Nephron (organoid): Measurements from ENCODE around the gene LHB.
A peak's percentile ranks its signal among the peaks of the same experiment; 100 is the strongest.

Source experiments
- H3K27ac Mint-ChIP-seq, 3 experiments: 2 replicates each; pipeline ENCODE4 v1.8.0; 2020; ENCODE audit warnings: mixed read lengths in 3 of 3, mild to moderate bottlenecking in 2 of 3, moderate library complexity in 1 of 3
- H3K27me3 Mint-ChIP-seq: 2 replicates; pipeline ENCODE4 v1.8.0; 2021; ENCODE audit warnings: low read depth, mild to moderate bottlenecking, moderate library complexity, mixed read lengths
- H3K36me3 Mint-ChIP-seq: 2 replicates; pipeline ENCODE4 v1.8.0; 2020; ENCODE audit warnings: low read depth, mixed read lengths
- H3K4me1 Mint-ChIP-seq: 2 replicates; pipeline ENCODE4 v1.8.0; 2020; ENCODE audit warnings: mixed read lengths
- H3K4me3 Mint-ChIP-seq, 3 experiments: 2 replicates each; pipeline ENCODE4 v1.8.0; 2020; ENCODE audit warnings: mild to moderate bottlenecking in 3 of 3, mixed read lengths in 3 of 3, moderate library complexity in 2 of 3
- H3K9me3 Mint-ChIP-seq: 2 replicates; pipeline ENCODE4 v1.8.0; 2020; ENCODE audit warnings: mixed read lengths
- TF ChIP-seq, protein P1 (sequence below), 3 experiments: fragments of 200-600 bp; sonication (generic); IDR thresholded peaks; one replicate each; pipeline ENCODE4 v1.5.0; 2021; ENCODE audit warnings: antibody characterized with exemption in 3 of 3; ENCODE audit not compliant: unreplicated experiment in 3 of 3

LHB gene

DNA sequence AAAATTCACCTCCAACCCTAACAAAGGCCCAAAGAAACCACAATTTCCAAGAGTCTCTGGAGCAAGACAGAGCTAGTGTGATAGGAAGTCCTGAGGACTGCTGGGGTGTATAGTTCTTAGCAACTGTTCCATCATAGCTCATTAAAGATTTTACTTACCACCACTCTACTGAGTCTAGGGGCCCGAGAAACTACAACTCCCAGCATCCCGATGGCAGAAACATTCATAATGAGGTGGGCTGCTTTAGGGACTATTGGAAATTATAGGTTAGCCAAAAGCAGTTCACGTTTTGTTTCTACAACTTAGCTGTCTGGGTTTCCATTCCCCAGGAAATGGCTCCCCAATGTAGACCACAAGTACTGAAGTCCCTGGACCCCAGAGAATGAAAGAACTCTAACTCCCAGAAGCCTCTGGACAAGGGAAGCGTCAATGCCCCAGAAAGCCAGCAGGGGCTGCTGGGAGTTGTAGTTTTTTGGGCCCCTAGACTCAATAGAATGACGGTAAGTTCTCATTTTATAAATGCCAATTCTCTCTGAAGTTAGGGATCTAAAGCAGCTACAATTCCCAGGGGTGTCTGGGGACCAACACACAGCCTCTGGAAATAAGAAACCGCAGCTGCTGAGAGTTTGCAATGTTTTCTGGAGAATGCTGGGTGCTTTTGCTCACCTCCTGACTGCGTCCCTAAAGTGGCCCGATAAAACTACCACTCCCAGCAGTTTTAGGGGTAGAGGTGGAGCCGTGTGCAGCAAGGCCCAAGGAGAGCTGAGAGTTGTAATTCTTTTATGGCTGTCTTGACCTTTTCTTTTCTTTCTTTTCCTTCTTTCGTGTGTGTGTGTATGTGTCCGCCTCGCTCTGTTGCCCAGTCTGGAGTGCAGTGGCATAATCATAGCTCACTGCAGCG is 40.7 kb downstream of the LHB start:
- H3K9me3 Mint-ChIP-seq: no peaks in the 10 kb centered on the region
- H3K27me3 Mint-ChIP-seq: no peaks in the 10 kb centered on the region
- no peak overlapping the region for H3K4me3 Mint-ChIP-seq
- no peak overlapping the region for H3K27ac Mint-ChIP-seq
- TF ChIP-seq, protein P1, sequence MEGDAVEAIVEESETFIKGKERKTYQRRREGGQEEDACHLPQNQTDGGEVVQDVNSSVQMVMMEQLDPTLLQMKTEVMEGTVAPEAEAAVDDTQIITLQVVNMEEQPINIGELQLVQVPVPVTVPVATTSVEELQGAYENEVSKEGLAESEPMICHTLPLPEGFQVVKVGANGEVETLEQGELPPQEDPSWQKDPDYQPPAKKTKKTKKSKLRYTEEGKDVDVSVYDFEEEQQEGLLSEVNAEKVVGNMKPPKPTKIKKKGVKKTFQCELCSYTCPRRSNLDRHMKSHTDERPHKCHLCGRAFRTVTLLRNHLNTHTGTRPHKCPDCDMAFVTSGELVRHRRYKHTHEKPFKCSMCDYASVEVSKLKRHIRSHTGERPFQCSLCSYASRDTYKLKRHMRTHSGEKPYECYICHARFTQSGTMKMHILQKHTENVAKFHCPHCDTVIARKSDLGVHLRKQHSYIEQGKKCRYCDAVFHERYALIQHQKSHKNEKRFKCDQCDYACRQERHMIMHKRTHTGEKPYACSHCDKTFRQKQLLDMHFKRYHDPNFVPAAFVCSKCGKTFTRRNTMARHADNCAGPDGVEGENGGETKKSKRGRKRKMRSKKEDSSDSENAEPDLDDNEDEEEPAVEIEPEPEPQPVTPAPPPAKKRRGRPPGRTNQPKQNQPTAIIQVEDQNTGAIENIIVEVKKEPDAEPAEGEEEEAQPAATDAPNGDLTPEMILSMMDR (IDR thresholded peaks at IDR 0.05; ENCODE audit: unreplicated experiment in 3 of 3): peak in 2 of 3 experiments; percentile 10 to 16
- peaks cover 9% of the 10 kb centered on the region for H3K4me1 Mint-ChIP-seq
- peaks cover 24% of the 10 kb centered on the region for H3K36me3 Mint-ChIP-seq

DNA sequence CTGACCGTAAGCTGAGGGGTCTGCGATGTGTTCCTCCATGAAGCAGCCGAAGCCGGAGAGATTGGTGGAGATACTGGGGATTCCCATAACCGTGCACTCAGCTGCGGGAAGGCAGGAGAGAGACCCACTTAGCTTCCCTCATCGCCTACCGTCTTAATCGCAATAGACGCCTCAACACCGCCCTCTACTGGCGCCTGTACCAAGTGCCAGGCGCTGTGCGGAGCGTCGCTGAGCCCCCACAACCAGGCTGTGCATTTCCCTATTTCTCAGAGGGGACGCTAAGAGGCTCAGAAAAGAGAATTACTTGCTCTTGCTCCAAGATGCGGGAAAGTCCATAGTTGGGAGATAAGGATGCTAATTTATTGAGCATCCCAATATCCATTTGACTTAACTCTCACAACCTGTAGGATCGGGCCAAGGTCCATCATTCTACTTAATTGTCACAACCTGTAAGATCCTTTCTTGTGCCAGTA is 45.9 kb downstream of the LHB start:
- TF ChIP-seq, protein P1 (IDR thresholded peaks at IDR 0.05; ENCODE audit: unreplicated experiment in 3 of 3): peak; percentile 83 to 90 (median 90)
- Mint-ChIP-seq H3K9me3 (no peaks in the 10 kb centered on the region), H3K4me3 (peak overlapping the region in 2 of 3 experiments; percentile 10 to 22), H3K4me1 (peaks cover 13% of the 10 kb centered on the region), H3K36me3 (peaks cover 41% of the 10 kb centered on the region), H3K27me3 (no peaks in the 10 kb centered on the region), H3K27ac (no peak overlapping the region)

DNA sequence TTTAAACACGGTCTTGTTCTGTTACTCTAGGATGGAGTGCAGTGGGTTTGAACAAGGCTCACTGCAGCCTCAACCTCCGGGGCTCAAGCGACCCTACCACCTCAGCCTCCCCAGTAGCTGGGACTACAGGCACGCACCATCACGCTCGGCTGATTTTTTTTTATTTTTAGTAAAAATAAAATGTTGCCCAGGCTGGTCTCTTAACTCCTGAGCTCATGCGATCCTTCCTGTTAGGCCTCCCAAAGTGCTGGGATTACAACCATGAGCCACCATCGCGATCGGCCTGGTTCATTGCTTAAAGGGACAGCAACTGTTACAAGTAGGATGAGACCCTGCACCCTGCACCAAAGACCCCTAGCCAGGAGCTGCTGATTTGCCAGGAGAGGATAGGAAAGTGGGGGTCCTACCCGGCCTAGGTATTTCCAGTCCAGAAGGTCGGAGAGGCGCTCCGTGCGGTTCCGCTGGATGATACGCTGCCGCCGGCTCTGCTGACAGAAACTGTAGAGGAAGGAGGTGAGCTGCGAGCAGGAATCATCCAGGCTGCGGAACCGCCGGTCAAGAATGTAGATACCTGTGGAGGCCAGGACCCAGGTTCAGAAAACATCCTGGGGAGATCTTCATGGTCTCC is 46.6 kb downstream of the LHB start:
- TF ChIP-seq, protein P1 (IDR thresholded peaks at IDR 0.05; ENCODE audit: unreplicated experiment in 3 of 3): no peak
- Mint-ChIP-seq H3K27me3 (no peaks in the 10 kb centered on the region), H3K36me3 (peaks cover 43% of the 10 kb centered on the region), H3K4me1 (peaks cover 13% of the 10 kb centered on the region), H3K9me3 (no peaks in the 10 kb centered on the region), H3K4me3 (peak overlapping the region in 1 of 3 experiments; percentile 51), H3K27ac (no peak overlapping the region)

DNA sequence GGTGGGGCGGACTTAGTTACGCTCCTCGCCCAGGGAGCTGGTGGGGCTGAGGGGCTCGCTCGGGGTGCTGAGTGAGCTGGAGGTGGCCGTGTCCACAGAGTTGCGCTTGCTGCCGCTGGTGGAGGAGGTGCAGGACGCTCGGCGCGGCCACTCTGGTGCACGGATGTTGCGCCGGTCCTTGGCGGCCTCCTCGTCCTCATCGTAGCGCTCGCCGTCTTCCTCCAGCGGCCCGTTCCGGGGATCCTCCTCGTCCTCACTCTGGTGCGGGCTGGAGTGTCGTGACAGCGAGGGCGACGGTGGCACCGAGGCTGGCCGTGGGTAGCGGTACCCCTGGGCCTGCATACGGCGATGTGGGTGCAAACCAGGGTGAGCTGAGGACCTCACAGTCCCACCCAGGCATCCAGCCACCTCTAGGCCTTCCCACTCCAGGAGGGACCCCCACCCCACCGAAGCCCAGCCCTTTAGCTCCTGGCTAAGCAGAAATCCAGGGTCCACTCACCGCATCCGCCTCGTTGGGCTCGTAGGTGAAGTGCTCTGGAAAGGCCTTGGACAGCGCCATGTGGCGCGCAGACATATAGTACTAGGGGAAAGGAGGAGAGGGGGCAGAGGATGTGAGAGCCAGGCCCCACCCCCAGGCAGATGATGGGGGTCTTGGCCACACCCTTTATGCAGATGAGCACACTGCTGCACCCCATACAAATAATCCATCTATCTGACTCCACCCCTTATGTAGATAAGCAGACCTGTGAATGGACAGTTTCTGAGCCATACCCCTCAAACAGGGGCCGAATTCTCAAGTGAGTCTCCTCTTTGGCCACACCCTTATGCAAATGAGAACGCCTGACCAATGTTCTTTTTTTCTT is 47.4 kb downstream of the LHB start:
- Mint-ChIP-seq H3K36me3 (peaks cover 43% of the 10 kb centered on the region), H3K27me3 (no peaks in the 10 kb centered on the region), H3K4me1 (peaks cover 16% of the 10 kb centered on the region), H3K27ac (no peak overlapping the region), H3K9me3 (no peaks in the 10 kb centered on the region), H3K4me3 (peak overlapping the region in 1 of 3 experiments; percentile 51)
- TF ChIP-seq, protein P1 (IDR thresholded peaks at IDR 0.05; ENCODE audit: unreplicated experiment in 3 of 3): no peak

DNA sequence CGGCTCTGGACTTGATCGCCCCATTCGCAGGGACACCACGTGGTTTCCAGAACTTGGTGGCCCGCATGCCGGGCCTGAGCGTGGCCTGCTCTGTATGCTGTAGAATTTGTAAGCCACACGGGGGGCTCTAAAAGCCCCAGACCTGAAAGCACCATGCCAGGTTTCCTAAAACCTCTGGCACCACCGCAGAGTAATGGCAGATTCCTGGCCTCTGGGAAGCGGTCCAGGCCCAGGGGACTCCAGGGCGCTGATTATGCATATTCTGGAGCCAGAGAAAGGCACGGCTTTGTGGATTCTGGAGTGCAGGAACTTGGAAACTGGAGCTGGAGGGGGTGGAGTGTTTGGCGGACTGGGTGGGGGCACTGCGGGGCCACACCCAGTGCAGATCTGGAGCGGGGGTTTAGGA is 48.1 kb downstream of the LHB start:
- TF ChIP-seq, protein P1 (IDR thresholded peaks at IDR 0.05; ENCODE audit: unreplicated experiment in 3 of 3): no peak
- H3K36me3 Mint-ChIP-seq: peaks cover 43% of the 10 kb centered on the region
- H3K4me3 Mint-ChIP-seq: no peak overlapping the region
- H3K27ac Mint-ChIP-seq: no peak overlapping the region
- no peaks in the 10 kb centered on the region for H3K27me3 Mint-ChIP-seq
- no peaks in the 10 kb centered on the region for H3K9me3 Mint-ChIP-seq
- H3K4me1 Mint-ChIP-seq: peaks cover 23% of the 10 kb centered on the region
